Hematopoietic multipotent progenitor cell (in vitro differentiated cells): ENCODE results near the gene DDIT4. TPM values are rescaled to one million over a fixed set of nuclear protein-coding genes. Genes with fewer than 3 reads are reported as not detected.
"Not testable (repeated sequence)": the region's sequence is repeated elsewhere in the genome, so short reads cannot be mapped to it uniquely, and the experiment has no call there.

ENCODE experiments used
- DNase-seq, 3 donors: peaks; one replicate each; pipeline ENCODE4 v3.0.0-alpha.2; 2011 to 2015; ENCODE audit warnings: low read depth in 2 of 3, low spot score in 2 of 3
- total RNA-seq: library from RNA; depleted of rRNA; stranded (reverse); fragments of >200 nt; gene quantifications from one replicate; pipeline ENCODE4 v1.2.3, GENCODE V29; 2012

DDIT4 gene
- total RNA-seq, 1 donor = 322 TPM

GRCh38 chr10:72248468-72249151 lies 25.1 kb upstream of the DDIT4 start:
- peak; percentile 53 to 88 (median 58) for DNase-seq

GRCh38 chr10:72249176-72249862 lies 24.4 kb upstream of the DDIT4 start:
- not testable (repeated sequence) for DNase-seq

DNA sequence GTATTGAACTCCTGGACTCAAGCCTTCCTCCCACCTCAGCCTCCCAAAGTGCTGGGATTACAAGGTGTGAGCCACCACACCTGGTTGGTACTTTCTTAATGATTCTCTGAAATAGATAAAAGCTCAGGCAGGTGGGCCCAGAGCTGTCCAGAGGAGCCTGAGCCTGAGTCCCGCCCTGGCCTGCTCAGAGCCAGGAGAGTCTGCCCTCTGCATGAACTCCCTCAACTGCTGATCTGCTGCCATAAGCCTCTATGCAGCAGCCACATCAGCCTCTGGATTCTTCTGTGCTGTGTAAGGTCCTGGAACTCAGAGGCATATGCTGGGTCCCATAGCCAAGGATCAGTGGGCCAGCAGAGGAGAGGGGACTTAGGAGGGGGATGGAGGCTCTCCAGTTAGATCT lies 23.1 kb upstream of the DDIT4 start:
- DNase-seq = no peak

DNA sequence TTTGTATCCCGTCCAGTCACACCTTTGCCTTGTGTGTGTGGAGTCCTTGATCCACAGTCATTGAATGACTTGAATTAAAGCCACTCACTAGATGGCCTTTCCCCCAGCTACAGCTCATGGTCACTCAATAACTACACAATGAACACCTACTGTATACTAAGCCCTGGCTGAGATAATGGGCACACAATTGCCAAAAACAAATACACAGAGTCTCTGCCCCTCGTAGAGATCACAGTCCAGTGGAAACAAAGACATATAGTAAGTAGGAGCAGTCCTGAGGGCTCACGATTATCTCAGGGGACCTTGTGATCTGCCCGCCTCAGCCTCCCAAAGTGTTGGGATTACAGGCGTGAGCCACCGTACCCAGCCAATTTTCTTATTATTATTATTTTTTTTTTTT lies 22.1 kb upstream of the DDIT4 start:
- DNase-seq = no peak

DNA sequence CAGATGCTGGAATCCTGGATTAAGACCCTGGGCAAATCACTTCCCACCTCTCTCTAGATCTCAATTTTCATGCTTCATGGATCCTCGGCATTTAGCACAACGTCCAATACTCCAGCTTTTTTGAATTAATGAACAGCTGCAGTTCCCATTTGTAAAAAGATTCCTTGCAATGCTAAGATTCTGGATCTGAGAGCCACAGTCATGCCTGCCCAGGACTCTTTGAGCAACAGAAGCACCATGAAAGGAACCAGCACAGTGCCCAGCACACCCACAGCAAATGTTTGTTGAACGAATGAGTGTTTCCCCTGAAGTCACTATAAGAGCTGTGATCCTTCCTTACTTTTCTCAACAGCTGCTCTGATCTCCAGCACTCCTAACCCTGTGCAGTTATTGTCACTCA lies 20.8 kb upstream of the DDIT4 start:
- no peak for DNase-seq

DNA sequence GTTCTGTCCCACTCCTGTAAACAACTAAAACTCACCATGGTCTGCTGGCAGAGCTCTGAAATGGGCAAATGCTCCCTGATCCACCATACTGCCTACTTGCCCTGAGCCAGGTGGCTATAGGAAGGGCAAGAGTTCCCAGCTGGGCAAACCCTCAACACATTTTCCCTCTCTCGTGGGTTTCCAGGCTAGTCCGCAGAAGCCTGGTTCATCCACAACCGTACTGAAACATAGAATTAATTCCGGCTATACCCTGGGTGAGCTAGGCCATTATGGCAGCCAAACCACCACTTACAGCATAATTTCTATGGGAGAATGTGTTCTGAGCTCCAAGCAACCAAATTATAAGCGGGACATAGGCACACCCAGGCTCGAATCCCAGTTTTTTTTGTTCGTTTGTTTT lies 20.1 kb upstream of the DDIT4 start:
- no peak for DNase-seq

GRCh38 chr10:72254813-72255568 lies 18.7 kb upstream of the DDIT4 start:
- peak in 2 of 3 donors; percentile 47 to 66 for DNase-seq

- no peak for DNase-seq
Measured at GRCh38 chr10:72255977-72256729, 17.6 kb upstream of the DDIT4 start.

DNA sequence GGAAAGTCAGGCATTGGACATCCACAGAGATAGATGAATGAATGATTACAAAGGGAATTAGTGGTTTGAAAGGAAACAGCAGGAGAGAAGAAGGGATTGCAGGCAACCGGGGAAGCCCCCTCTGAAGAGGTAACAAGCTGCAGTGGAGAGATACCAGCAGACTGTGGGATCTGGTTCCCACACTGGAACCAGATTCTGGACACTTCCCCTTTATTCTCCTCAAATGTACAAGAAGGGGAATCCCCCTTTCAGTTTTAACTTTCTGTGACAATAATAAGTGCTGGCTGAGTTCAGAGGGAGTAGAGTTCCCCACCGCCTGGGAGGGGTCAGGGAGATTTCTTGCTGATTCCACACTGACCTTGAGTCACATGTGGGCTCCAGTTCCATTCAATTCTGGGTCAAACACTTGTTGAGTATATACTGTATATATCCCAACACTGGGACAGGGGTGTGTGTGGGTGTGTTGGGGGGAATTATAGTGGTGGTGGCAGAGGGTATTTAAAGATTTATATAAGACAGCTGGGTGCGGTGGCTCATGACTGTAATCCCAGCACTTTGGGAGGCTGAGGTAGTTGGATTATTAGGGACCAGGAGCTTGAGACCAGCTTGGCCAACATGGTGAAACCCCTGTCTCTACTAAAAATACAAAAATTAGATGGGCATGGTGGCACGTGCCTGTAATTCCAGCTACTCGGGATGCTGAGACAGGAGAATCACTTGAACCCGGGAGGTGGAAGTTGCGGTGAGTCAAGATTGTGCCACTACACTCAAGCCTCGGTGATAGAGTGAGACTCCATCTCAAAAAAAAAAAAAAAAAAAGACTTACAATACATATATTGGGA lies 16.5 kb upstream of the DDIT4 start:
- peak in 2 of 3 donors; percentile 92 to 96 for DNase-seq

- DNase-seq = no peak
Measured at GRCh38 chr10:72258617-72259016, 15.1 kb upstream of the DDIT4 start.

DNA sequence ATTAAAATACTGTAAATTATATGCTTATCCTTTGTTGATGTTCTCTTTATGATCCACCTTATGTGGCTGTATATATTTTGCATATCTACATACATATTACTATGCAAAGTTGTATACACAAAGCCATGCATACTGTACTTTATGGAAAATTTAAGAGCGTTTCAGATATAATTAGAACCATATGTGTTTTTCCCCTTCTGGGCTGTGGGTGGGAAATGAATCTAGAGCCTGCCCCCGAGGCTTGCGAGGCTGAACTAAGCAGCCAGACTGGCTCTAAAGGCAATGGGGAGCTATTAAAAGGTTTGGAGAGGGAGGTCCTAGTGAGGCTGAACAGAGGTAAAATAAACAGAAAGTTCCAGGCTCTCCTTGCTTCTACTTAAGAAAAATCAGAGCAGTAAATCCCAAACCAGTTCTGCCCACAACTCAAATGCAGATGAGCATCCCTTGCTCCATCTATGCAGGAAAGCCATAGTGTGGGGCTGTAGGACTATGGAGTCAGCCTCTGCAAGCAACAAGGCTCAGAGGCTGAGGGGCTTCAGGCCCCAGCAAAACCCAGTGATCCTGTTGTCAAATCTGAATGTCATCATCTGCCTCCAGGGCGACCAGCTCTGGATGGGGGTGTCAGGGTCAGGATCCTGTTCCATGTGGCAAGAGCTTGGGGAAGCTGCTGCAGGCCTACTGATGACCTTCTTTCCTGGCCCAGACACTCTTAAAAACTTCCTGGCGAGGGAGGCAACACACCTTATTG lies 14.1 kb upstream of the DDIT4 start:
- DNase-seq = no peak

GRCh38 chr10:72260239-72260975 lies 13.3 kb upstream of the DDIT4 start:
- no peak for DNase-seq

GRCh38 chr10:72260976-72261783 lies 12.5 kb upstream of the DDIT4 start:
- DNase-seq = peak; percentile 67 to 85 (median 83)

GRCh38 chr10:72261784-72262404 lies 11.8 kb upstream of the DDIT4 start:
- no peak for DNase-seq

DNA sequence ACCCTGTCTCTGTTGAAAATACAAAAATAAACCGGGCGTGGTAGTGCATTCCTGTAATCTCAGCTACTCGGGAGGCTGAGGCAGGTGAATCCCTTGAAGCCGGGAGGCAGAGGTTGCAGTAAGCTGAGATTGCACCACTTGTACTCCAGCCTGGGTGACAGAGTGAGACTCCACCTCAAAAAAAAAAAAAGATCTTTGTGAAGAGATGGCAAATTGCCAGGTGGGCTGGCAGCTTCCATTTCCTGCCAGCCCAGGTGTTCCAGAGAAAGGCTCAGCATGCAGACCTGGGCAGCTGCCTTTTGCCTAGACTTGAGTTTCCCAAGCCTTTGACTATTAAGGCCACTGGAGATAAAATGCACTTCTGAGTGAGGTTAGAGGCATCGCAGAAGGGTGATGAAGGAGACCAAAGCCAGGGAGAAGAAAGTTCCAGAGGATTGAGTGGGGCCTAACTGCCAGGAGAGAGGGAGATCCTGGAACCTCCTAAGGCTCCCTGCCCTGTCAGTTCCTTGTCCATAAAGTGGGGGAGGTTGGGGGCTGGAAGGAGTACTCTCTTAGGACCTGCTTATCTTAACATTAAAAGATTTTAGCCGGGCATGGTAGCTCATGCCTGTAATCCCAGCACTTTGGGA lies 10.0 kb upstream of the DDIT4 start:
- DNase-seq = peak in 1 of 3 donors; percentile 53

DNA sequence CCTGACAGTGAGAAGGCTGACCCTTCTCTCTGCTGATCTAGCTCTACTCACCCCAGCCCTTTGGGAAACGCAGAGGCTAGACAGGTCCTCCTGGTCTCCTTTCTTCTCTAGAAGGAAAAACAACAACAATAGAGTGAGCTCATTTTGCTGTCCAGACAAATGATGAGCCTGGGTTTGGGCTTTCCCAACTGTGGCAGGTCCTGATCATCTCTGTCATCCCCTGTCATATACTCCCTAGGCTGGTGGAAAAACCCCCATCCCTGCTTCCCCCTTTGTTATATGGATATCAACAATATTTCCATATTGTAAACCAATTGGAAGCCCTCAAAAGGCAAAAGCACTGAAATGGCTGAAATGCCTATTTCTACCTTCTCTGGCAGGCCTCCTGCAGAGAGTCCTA lies 9.2 kb upstream of the DDIT4 start:
- DNase-seq = no peak

GRCh38 chr10:72265508-72265907 lies 8.2 kb upstream of the DDIT4 start:
- DNase-seq = no peak
